Fibroblast of lung (primary cell): Measurements from ENCODE around the gene RGS10.

Source experiments
- CTCF ChIP-seq, 2 donors: IDR thresholded peaks in 1 of 2; conservative IDR thresholded peaks in 1 of 2; 1 replicate in 1 of 2; 2 replicates in 1 of 2; pipeline ENCODE4 v1.5.1; 2011 to 2012; ENCODE audit warnings: low read length in 2 of 2, control low read depth in 1 of 2, inconsistent platforms in 1 of 2, low read depth in 1 of 2, mild to moderate bottlenecking in 1 of 2
- EZH2 ChIP-seq: IDR thresholded peaks from 2 replicates; pipeline ENCODE4 v1.5.1; 2012; ENCODE audit warnings: low read length, control low read depth, mild to moderate bottlenecking; ENCODE audit errors: missing control alignments

- no peak for TF ChIP-seq CTCF (conservative IDR thresholded peaks at IDR 0.05 in 1 of 2, IDR thresholded peaks at IDR 0.05 in 1 of 2; ENCODE audit: low read depth in 1 of 2, low read length in 2 of 2)
- TF ChIP-seq EZH2, result no peak
Measured at GRCh38 chr10:119502618-119503155, 39.8 kb downstream of the RGS10 start.
